PC-3 (cell line): ENCODE data around the gene RETREG2. TPM values are rescaled to one million over a fixed set of nuclear protein-coding genes. Genes with fewer than 3 reads are reported as not detected.

ENCODE experiments used
- ATAC-seq: fragments of 200-7000 bp; cut with Tn5 transposase; 2 replicates; pipeline ENCODE4 v1.9.1; 2020; ENCODE audit warnings: mild to moderate bottlenecking, moderate library complexity
- BruUV-seq: library from RNA; stranded (reverse); fragments of 400-500 nt; replicated peaks from 2 replicates; lab custom pipeline; 2021; lab: Mats Ljungman, UMichigan
- CTCF ChIA-PET: fragments of 300-600 bp; sonication (Branson Sonifier 250); formaldehyde crosslinking; loops from one replicate; lab custom pipeline; 2022; ENCODE audit warnings: antibody characterized with exemption; lab: Charles Lee
- POLR2A ChIA-PET: fragments of 300-600 bp; sonication (Branson Sonifier 250); formaldehyde crosslinking; loops from one replicate; lab custom pipeline; 2022; ENCODE audit warnings: antibody characterized with exemption; ENCODE audit not compliant: unreplicated experiment; lab: Charles Lee
- DNase-seq: peaks from one replicate; pipeline ENCODE4 v3.0.0-alpha.2; 2015
- H2AFZ ChIP-seq: fragments of 300-600 bp; sonication (generic); 2 replicates; pipeline ENCODE4 v1.6.0; 2016; ENCODE audit warnings: antibody characterized with exemption, low read length
- H3F3A ChIP-seq: fragments of 300-600 bp; sonication (generic); one replicate; pipeline ENCODE4 v1.6.0; 2017; ENCODE audit warnings: antibody characterized with exemption, low read length, control low read depth, mild to moderate bottlenecking; ENCODE audit not compliant: unreplicated experiment
- H3K27ac ChIP-seq: fragments of 300-600 bp; sonication (generic); 2 replicates; pipeline ENCODE4 v1.5.1; 2016; ENCODE audit warnings: mild to moderate bottlenecking, low read length
- H3K27me3 ChIP-seq: fragments of 300-600 bp; sonication (generic); 2 replicates; pipeline ENCODE4 v1.6.1; 2016; ENCODE audit warnings: low read length, mixed read lengths
- H3K36me3 ChIP-seq: fragments of 300-600 bp; sonication (generic); 2 replicates; pipeline ENCODE4 v1.6.1; 2016; ENCODE audit warnings: low read depth, mixed run types, low read length, mixed read lengths
- H3K4me1 ChIP-seq: fragments of 300-600 bp; sonication (generic); 2 replicates; pipeline ENCODE4 v1.5.1; 2016; ENCODE audit warnings: low read length; ENCODE audit not compliant: insufficient read depth
- H3K4me2 ChIP-seq: fragments of 300-600 bp; sonication (generic); 2 replicates; pipeline ENCODE4 v1.6.0; 2016; ENCODE audit warnings: low read length
- H3K4me3 ChIP-seq: fragments of 300-600 bp; sonication (generic); 2 replicates; pipeline ENCODE4 v1.5.1; 2016; ENCODE audit warnings: mild to moderate bottlenecking, low read length, mixed read lengths
- H3K79me2 ChIP-seq: fragments of 300-600 bp; sonication (generic); 2 replicates; pipeline ENCODE4 v1.6.1; 2017; ENCODE audit warnings: low read length, mixed read lengths
- H3K9ac ChIP-seq: fragments of 300-600 bp; sonication (generic); 2 replicates; pipeline ENCODE4 v1.6.0; 2016; ENCODE audit warnings: mild to moderate bottlenecking, low read length
- H3K9me2 ChIP-seq: fragments of 300-600 bp; sonication (generic); replicated peaks from 2 replicates; pipeline ENCODE4 v1.6.1; 2016; ENCODE audit warnings: mixed run types, low read length, mixed read lengths
- H3K9me3 ChIP-seq: fragments of 300-600 bp; sonication (generic); 2 replicates; pipeline ENCODE4 v1.6.1; 2016; ENCODE audit warnings: low read length, mixed read lengths
- H4K20me1 ChIP-seq: fragments of 300-600 bp; sonication (generic); 2 replicates; pipeline ENCODE4 v1.6.1; 2016; ENCODE audit warnings: low read length, mixed read lengths
- CTCF ChIP-seq: fragments of 300-600 bp; sonication (generic); conservative IDR thresholded peaks from 2 replicates; pipeline ENCODE4 v1.5.1; 2017; ENCODE audit warnings: antibody characterized with exemption, low read depth, mild to moderate bottlenecking, low read length
- EZH2 ChIP-seq: fragments of 300-600 bp; sonication (generic); IDR thresholded peaks from one replicate; pipeline ENCODE4 v1.6.1; 2017; ENCODE audit warnings: antibody characterized with exemption, mild to moderate bottlenecking, low read length; ENCODE audit not compliant: unreplicated experiment
- EZH2phosphoT487 ChIP-seq: fragments of 300-600 bp; sonication (generic); IDR thresholded peaks from 2 replicates; pipeline ENCODE4 v1.6.1; 2018; ENCODE audit warnings: mild to moderate bottlenecking, antibody characterized with exemption, low read length, borderline replicate concordance
- intact Hi-C: fragments of 100-400 bp; cut with micrococcal nuclease; formaldehyde crosslinking; loops from 2 replicates; pipeline ENCODE4 v1.9.0; 2023
- total RNA-seq: library from RNA; depleted of rRNA; stranded (reverse); fragments of >200 nt; gene quantifications from 2 replicates; pipeline ENCODE4 v1.2.3, GENCODE V29; 2014

RETREG2 gene
- total RNA-seq, 1 experiment from 2014 or later: 61.0 TPM

GRCh38 chr2:219168526-219168925, 9.5 kb upstream of the RETREG2 start:
- ChIA-PET POLR2A (no interaction called here), CTCF (no interaction called here)
- Histone ChIP-seq H3K9me3 (no peaks in the 10 kb centered on the region), H4K20me1 (no peaks in the 10 kb centered on the region), H3K27me3 (no peaks in the 10 kb centered on the region), H3K4me2 (no peak overlapping the region), H3K36me3 (no peaks in the 10 kb centered on the region; the same call in 1 of the 2 replicates), H3K9ac (no peak overlapping the region), H3K4me3 (no peak overlapping the region), H3F3A (no peaks in the 10 kb centered on the region), H2AFZ (no peak overlapping the region), H3K9me2 (no peaks in the 10 kb centered on the region), H3K27ac (no peak overlapping the region), H3K79me2 (no peaks in the 10 kb centered on the region), H3K4me1 (no peaks in the 10 kb centered on the region)
- intact Hi-C loops: loop anchor here (10.0 kb wide), 1 partner anchor 216 kb away; the partner anchor contains the start of gene DNPEP
- no TSS peak for BruUV-seq
- DNase-seq (peak; percentile 0), ATAC-seq (no peak)
- TF ChIP-seq EZH2 (no peak), EZH2phosphoT487 (no peak), CTCF (no peak)

- H3K4me3 ChIP-seq: no peak overlapping the region
- TF ChIP-seq EZH2 (no peak), CTCF (no peak), EZH2phosphoT487 (no peak)
- H3K9me3 ChIP-seq: no peaks in the 10 kb centered on the region
- H3K4me1 ChIP-seq: no peaks in the 10 kb centered on the region
- H4K20me1 ChIP-seq: no peaks in the 10 kb centered on the region
- no peak overlapping the region for H3K27ac ChIP-seq
- ChIA-PET POLR2A (no interaction called here), CTCF (no interaction called here)
- H3K4me2 ChIP-seq: no peak overlapping the region
- no TSS peak for BruUV-seq
- no peak overlapping the region for H3K9ac ChIP-seq
- no peaks in the 10 kb centered on the region for H3K27me3 ChIP-seq
- H3K9me2 ChIP-seq: no peaks in the 10 kb centered on the region
- intact Hi-C loops: loop anchor here (10.0 kb wide), 1 partner anchor 216 kb away; the partner anchor contains the start of gene DNPEP
- no peaks in the 10 kb centered on the region for H3K79me2 ChIP-seq
- H2AFZ ChIP-seq: no peak overlapping the region
- DNase-seq: no peak
- peaks cover under 1% of the 10 kb centered on the region; the same call in 1 of the 2 replicates for H3K36me3 ChIP-seq
- no peak for ATAC-seq
- H3F3A ChIP-seq: no peaks in the 10 kb centered on the region
Measured at GRCh38 chr2:219168932-219169331, 9.1 kb upstream of the RETREG2 start.

- no peak for TF ChIP-seq EZH2phosphoT487
- no peak for TF ChIP-seq EZH2
- no peak for TF ChIP-seq CTCF
- Histone ChIP-seq H3K4me1 (no peaks in the 10 kb centered on the region), H3K9me3 (no peaks in the 10 kb centered on the region), H4K20me1 (no peaks in the 10 kb centered on the region), H3K27ac (no peak within 1 kb of the TSS), H3K4me2 (no peak within 1 kb of the TSS), H3K27me3 (no peaks in the 10 kb centered on the region), H3K36me3 (peaks cover 11% of the 10 kb centered on the region; the same call in 1 of the 2 replicates), H3F3A (no peaks in the 10 kb centered on the region), H2AFZ (no peak within 1 kb of the TSS), H3K9ac (no peak within 1 kb of the TSS), H3K79me2 (peaks cover 10% of the 10 kb centered on the region; the same call in 1 of the 2 replicates), H3K9me2 (no peaks in the 10 kb centered on the region), H3K4me3 (no peak within 1 kb of the TSS)
- no peak for ATAC-seq
- ChIA-PET POLR2A (no interaction called here), CTCF (no interaction called here)
- DNase-seq: no peak
- intact Hi-C loops: loop anchor here (10.0 kb wide), 1 partner anchor 215 kb away; the partner anchor contains the start of gene DNPEP
- no TSS peak for BruUV-seq
Measured at GRCh38 chr2:219169930-219170654, 8.0 kb upstream of the RETREG2 start, which contains the start of gene SLC23A3. SLC23A3 (minus strand) TSS chr2:219170029; CDS start chr2:219169984, 45 bp downstream.
